ENCODE results near the gene POC1A. TPM values are rescaled to one million over a fixed set of nuclear protein-coding genes. Genes with fewer than 3 reads are reported as not detected.

Gene POC1A
- total RNA-seq, 4 donors from 2014 or later = 1.1 to 4.8 (median 4.7) TPM; not detected in 1

DNA sequence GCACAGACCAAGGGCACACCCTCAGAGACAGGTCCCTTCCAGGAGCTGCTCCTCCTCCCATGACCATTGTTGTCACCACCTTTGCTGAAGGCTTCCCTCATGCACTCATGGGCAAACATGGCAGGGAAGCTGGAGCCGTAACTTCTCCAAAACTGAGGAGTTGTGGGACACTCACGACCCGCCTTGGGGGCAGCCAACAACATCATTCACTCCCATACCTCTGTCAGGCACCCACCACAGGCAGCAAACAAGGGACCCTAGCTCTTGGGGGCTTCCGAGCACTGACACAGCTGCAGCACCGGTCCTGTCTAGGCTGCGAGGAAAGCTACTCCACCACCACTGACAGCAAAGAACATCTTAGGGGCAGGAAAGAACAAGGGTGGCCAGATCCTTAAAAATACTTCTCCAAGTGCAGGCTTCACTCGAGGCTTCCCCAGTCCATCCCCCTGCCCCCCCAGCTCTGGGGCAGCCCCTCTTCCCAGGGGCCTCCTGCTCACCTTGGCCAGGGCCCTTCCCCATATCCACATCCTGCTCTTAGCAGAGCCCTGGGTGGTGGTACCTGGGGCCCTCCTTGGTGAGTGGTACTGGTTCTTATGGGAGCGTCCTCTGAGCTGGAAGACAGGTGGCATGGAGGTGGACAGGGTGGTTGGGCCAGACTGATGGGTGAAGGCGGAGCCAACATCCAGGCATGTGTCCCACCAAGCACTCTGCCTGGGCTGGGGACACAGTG is 69.8 kb downstream of the POC1A start:
- DNase-seq = no peak
- Histone ChIP-seq H3K4me1 (no peaks in the 10 kb centered on the region), H3K9me3 (no peaks in the 10 kb centered on the region), H3K4me3 (no peak overlapping the region), H3K27me3 (no peaks in the 10 kb centered on the region), H3K27ac (no peak overlapping the region), H3K36me3 (no peaks in the 10 kb centered on the region)
- intact Hi-C loops (cut with DNase I; ENCODE audit: low total_unique reads) = no loop called here
- TF ChIP-seq POLR2A (IDR thresholded peaks at IDR 0.05) (no peak), CTCF (IDR thresholded peaks at IDR 0.05) (no peak)

GRCh38 chr3:52083556-52084087 is 70.6 kb downstream of the POC1A start:
- Histone ChIP-seq H3K4me3 (no peak overlapping the region), H3K27me3 (no peaks in the 10 kb centered on the region), H3K36me3 (no peaks in the 10 kb centered on the region), H3K9me3 (no peaks in the 10 kb centered on the region), H3K27ac (no peak overlapping the region), H3K4me1 (no peaks in the 10 kb centered on the region)
- DNase-seq = no peak
- intact Hi-C loops (cut with DNase I; ENCODE audit: low total_unique reads) = no loop called here
- TF ChIP-seq POLR2A (IDR thresholded peaks at IDR 0.05) (no peak), CTCF (IDR thresholded peaks at IDR 0.05) (no peak)

DNA sequence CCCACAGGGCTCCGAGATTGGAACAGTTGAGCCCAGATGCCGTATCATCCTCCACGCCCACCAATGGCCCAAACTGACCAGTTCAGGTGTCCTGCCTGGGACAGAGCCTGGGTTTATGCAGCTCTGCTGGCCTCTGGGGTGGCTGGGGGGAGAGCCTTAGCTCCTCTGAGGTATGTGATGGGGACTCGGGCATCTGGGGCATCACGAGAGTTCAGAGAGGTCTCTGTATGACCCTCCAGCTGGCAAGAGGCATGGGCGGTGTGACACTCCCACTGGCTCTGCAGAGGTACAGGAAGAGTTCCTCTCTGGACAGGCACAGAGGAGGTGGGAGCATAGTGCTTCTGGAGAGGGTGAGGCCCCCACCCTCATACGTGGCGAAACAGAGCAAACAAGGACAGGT is 71.3 kb downstream of the POC1A start:
- no peaks in the 10 kb centered on the region for H3K27me3 ChIP-seq
- intact Hi-C loops (cut with DNase I; ENCODE audit: low total_unique reads) = no loop called here
- TF ChIP-seq CTCF (IDR thresholded peaks at IDR 0.05) (no peak), POLR2A (IDR thresholded peaks at IDR 0.05) (no peak)
- no peak for DNase-seq
- H3K4me3 ChIP-seq = no peak overlapping the region
- H3K27ac ChIP-seq = no peak overlapping the region
- H3K4me1 ChIP-seq = no peaks in the 10 kb centered on the region
- H3K9me3 ChIP-seq = no peaks in the 10 kb centered on the region
- no peaks in the 10 kb centered on the region for H3K36me3 ChIP-seq

GRCh38 chr3:52080830-52081719 is 73.1 kb downstream of the POC1A start:
- Histone ChIP-seq H3K36me3 (no peaks in the 10 kb centered on the region), H3K27me3 (no peaks in the 10 kb centered on the region), H3K27ac (no peak overlapping the region), H3K4me1 (peaks cover 0 to 4% of the 10 kb centered on the region in 2 donors), H3K4me3 (no peak overlapping the region), H3K9me3 (no peaks in the 10 kb centered on the region)
- TF ChIP-seq CTCF (IDR thresholded peaks at IDR 0.05) (no peak), POLR2A (IDR thresholded peaks at IDR 0.05) (no peak)
- intact Hi-C loops (cut with DNase I; ENCODE audit: low total_unique reads) = no loop called here
- DNase-seq = no peak

DNA sequence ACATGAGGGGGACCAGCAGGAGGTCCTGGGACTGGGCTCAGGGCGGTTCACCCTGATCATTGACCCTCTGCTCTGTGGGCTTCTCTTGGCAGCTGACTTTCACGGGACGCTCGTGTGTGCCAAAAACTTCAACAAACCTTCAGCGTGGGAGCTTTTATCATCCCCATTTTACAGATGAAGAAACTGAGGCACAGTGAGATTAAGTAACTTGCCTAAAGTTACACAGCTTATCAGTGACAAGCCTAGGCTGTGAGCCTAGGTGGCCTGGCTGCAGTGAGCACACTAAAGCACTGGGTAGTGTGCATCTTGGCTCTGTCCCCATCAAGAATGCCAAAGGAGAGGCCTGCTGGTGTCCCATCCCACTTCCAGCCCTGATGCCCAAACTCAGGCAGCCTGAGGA is 74.3 kb downstream of the POC1A start:
- H3K27ac ChIP-seq = no peak overlapping the region
- H3K4me1 ChIP-seq = peaks cover 0 to 4% of the 10 kb centered on the region in 2 donors
- H3K9me3 ChIP-seq = no peaks in the 10 kb centered on the region
- no peaks in the 10 kb centered on the region for H3K27me3 ChIP-seq
- no peak for DNase-seq
- no peaks in the 10 kb centered on the region for H3K36me3 ChIP-seq
- H3K4me3 ChIP-seq = no peak overlapping the region
- intact Hi-C loops (cut with DNase I; ENCODE audit: low total_unique reads) = no loop called here
- TF ChIP-seq POLR2A (IDR thresholded peaks at IDR 0.05) (no peak), CTCF (IDR thresholded peaks at IDR 0.05) (no peak)

Data from uterus (tissue), 4 donors.